ENCODE measurements around the gene SLCO2A1. TPM values are rescaled to one million over a fixed set of nuclear protein-coding genes. Genes with fewer than 3 reads are reported as not detected.

The SLCO2A1 gene
- total RNA-seq, 1 donor from 2014 or later, result 1.0 TPM

- no peak overlapping the region for H3K4me3 Mint-ChIP-seq (ENCODE audit: unreplicated experiment)
- no peak for DNase-seq (ENCODE audit: low spot score)
- peaks cover 10% of the 10 kb centered on the region for H3K9me3 Mint-ChIP-seq (ENCODE audit: low read depth)
- no peaks in the 10 kb centered on the region for H3K4me1 Mint-ChIP-seq (ENCODE audit: low read depth)
- no peak overlapping the region for H3K27ac Mint-ChIP-seq (ENCODE audit: unreplicated experiment)
- peaks cover 6% of the 10 kb centered on the region for H3K36me3 Mint-ChIP-seq (ENCODE audit: low read depth)
- H3K27me3 Mint-ChIP-seq (ENCODE audit: low read depth), result no peaks in the 10 kb centered on the region
- no peak for TF ChIP-seq CTCF (IDR thresholded peaks at IDR 0.05)
Measured at GRCh38 chr3:134048278-134048996, 18.7 kb upstream of the SLCO2A1 start.

GRCh38 chr3:134044459-134044858, 14.7 kb upstream of the SLCO2A1 start:
- DNase-seq (ENCODE audit: low spot score), result no peak
- Mint-ChIP-seq H3K27me3 (ENCODE audit: low read depth) (no peaks in the 10 kb centered on the region), H3K27ac (ENCODE audit: unreplicated experiment) (no peak overlapping the region), H3K9me3 (ENCODE audit: low read depth) (peaks cover 14% of the 10 kb centered on the region), H3K36me3 (ENCODE audit: low read depth) (peaks cover 6% of the 10 kb centered on the region), H3K4me3 (ENCODE audit: unreplicated experiment) (no peak overlapping the region), H3K4me1 (ENCODE audit: low read depth) (no peaks in the 10 kb centered on the region)
- no peak for TF ChIP-seq CTCF (IDR thresholded peaks at IDR 0.05)

GRCh38 chr3:134040066-134040465, 10.3 kb upstream of the SLCO2A1 start:
- no peak overlapping the region for H3K4me3 Mint-ChIP-seq (ENCODE audit: unreplicated experiment)

GRCh38 chr3:134039161-134039862, 9.6 kb upstream of the SLCO2A1 start:
- no peak for TF ChIP-seq CTCF (IDR thresholded peaks at IDR 0.05)
- no peak overlapping the region for H3K27ac Mint-ChIP-seq (ENCODE audit: unreplicated experiment)
- H3K36me3 Mint-ChIP-seq (ENCODE audit: low read depth), result no peaks in the 10 kb centered on the region
- H3K4me1 Mint-ChIP-seq (ENCODE audit: low read depth), result no peaks in the 10 kb centered on the region
- H3K4me3 Mint-ChIP-seq (ENCODE audit: unreplicated experiment), result no peak overlapping the region
- peaks cover 4% of the 10 kb centered on the region for H3K9me3 Mint-ChIP-seq (ENCODE audit: low read depth)
- H3K27me3 Mint-ChIP-seq (ENCODE audit: low read depth), result no peaks in the 10 kb centered on the region
- no peak for DNase-seq (ENCODE audit: low spot score)

More at GRCh38 chr3:134040066-134040465, 10.3 kb upstream of the SLCO2A1 start:
- Mint-ChIP-seq H3K9me3 (ENCODE audit: low read depth) (peaks cover 9% of the 10 kb centered on the region), H3K27me3 (ENCODE audit: low read depth) (no peaks in the 10 kb centered on the region), H3K36me3 (ENCODE audit: low read depth) (peaks cover 3% of the 10 kb centered on the region), H3K4me1 (ENCODE audit: low read depth) (no peaks in the 10 kb centered on the region), H3K27ac (ENCODE audit: unreplicated experiment) (no peak overlapping the region)
- DNase-seq (ENCODE audit: low spot score), result no peak
- TF ChIP-seq CTCF (IDR thresholded peaks at IDR 0.05), result no peak

GRCh38 chr3:134038716-134039115, 9.0 kb upstream of the SLCO2A1 start:
- no peaks in the 10 kb centered on the region for H3K36me3 Mint-ChIP-seq (ENCODE audit: low read depth)
- no peaks in the 10 kb centered on the region for H3K27me3 Mint-ChIP-seq (ENCODE audit: low read depth)
- H3K27ac Mint-ChIP-seq (ENCODE audit: unreplicated experiment), result no peak overlapping the region
- DNase-seq (ENCODE audit: low spot score), result no peak
- no peaks in the 10 kb centered on the region for H3K4me1 Mint-ChIP-seq (ENCODE audit: low read depth)
- peaks cover 4% of the 10 kb centered on the region for H3K9me3 Mint-ChIP-seq (ENCODE audit: low read depth)
- no peak overlapping the region for H3K4me3 Mint-ChIP-seq (ENCODE audit: unreplicated experiment)
- TF ChIP-seq CTCF (IDR thresholded peaks at IDR 0.05), result no peak
